Measurements from ENCODE around the gene TBCD.

GRCh38 chr17:82709024-82709675 is 42.7 kb upstream of the TBCD start:
- TF ChIP-seq CTCF (IDR thresholded peaks at IDR 0.05; ENCODE audit: insufficient read depth, low read length, poor library complexity, severe bottlenecking) (no peak), EZH2phosphoT487 (conservative IDR thresholded peaks at IDR 0.05; ENCODE audit: low read length) (no peak)
